ENCODE results near the gene PRC1. TPM values are rescaled to one million over a fixed set of nuclear protein-coding genes. Genes with fewer than 3 reads are reported as not detected.

Gene PRC1
- total RNA-seq, 2 experiments from 2014 or later, result 151 to 158 TPM

- DNase-seq, result no peak
- Mint-ChIP-seq H3K4me1 (ENCODE audit: low read depth) (peaks cover 13% of the 10 kb centered on the region), H3K9me3 (no peaks in the 10 kb centered on the region), H3K4me3 (no peak overlapping the region), H3K27me3 (no peaks in the 10 kb centered on the region), H3K36me3 (peaks cover 64% of the 10 kb centered on the region), H3K27ac (no peak overlapping the region)
- intact Hi-C loops (cut with micrococcal nuclease), result no loop called here
- ChIA-PET POLR2A (no interaction called here), CTCF (interaction anchor here (0.8 to 1.0 kb wide), 2 partner anchors 13 to 14 kb away, joined by 3 to 4 read pairs; partner anchors contain the start of gene HDDC3)
Observed at GRCh38 chr15:90918034-90918788, 76.1 kb downstream of the PRC1 start.

- CTCF ChIA-PET, result interaction anchor here (1.0 to 1.3 kb wide), 2 partner anchors 14 to 15 kb away, joined by 3 to 4 read pairs; partner anchors contain the start of genes HDDC3 and MAN2A2
- intact Hi-C loops (cut with micrococcal nuclease), result no loop called here
- POLR2A ChIA-PET, result no interaction called here
- Mint-ChIP-seq H3K9me3 (no peaks in the 10 kb centered on the region), H3K36me3 (peaks cover 69% of the 10 kb centered on the region), H3K4me3 (no peak overlapping the region), H3K27ac (no peak overlapping the region), H3K27me3 (no peaks in the 10 kb centered on the region), H3K4me1 (ENCODE audit: low read depth) (peaks cover 7% of the 10 kb centered on the region)
- no peak for DNase-seq
Observed at GRCh38 chr15:90917569-90917968, 76.8 kb downstream of the PRC1 start.

- no peaks in the 10 kb centered on the region for H3K27me3 Mint-ChIP-seq
Observed at GRCh38 chr15:90916461-90916860, 77.9 kb downstream of the PRC1 start.

More at GRCh38 chr15:90916461-90916860, 77.9 kb downstream of the PRC1 start:
- no peaks in the 10 kb centered on the region for H3K4me1 Mint-ChIP-seq (ENCODE audit: low read depth)
- DNase-seq, result no peak
- H3K27ac Mint-ChIP-seq, result no peak overlapping the region
- no peak overlapping the region for H3K4me3 Mint-ChIP-seq
- H3K36me3 Mint-ChIP-seq, result peaks cover 65% of the 10 kb centered on the region
- intact Hi-C loops (cut with micrococcal nuclease), result no loop called here
- ChIA-PET CTCF (interaction anchor here (1.3 kb wide), 1 partner anchor 14 kb away, joined by 3 read pairs; the partner anchor contains the start of gene MAN2A2), POLR2A (no interaction called here)
- no peaks in the 10 kb centered on the region for H3K9me3 Mint-ChIP-seq

Other genes with a start within 250 kb of the PRC1 start
- 100 to 1,000 TPM; 576 to 590 TPM for gene FURIN, start 125.9 kb downstream of the PRC1 start, total RNA-seq
- gene FES, start 110.0 kb downstream of the PRC1 start, total RNA-seq, result 10 to 100 TPM; 18.0 to 21.1 TPM
- 10 to 100 TPM; 98.1 to 99.2 TPM for gene MAN2A2, start 91.2 kb downstream of the PRC1 start, total RNA-seq
- 10 to 100 TPM; 45.0 to 45.8 TPM for gene HDDC3, start 62.0 kb downstream of the PRC1 start, total RNA-seq
- 10 to 100 TPM; 71.1 to 74.3 TPM for gene UNC45A, start 59.2 kb downstream of the PRC1 start, total RNA-seq
- gene RCCD1, start 39.7 kb downstream of the PRC1 start, total RNA-seq, result 10 to 100 TPM; 39.9 to 41.4 TPM
- 10 to 100 TPM; 26.4 to 26.5 TPM for gene VPS33B, start 28.1 kb upstream of the PRC1 start, total RNA-seq
- gene SV2B, start 105.7 kb upstream of the PRC1 start, total RNA-seq, result under 1 TPM; 0.02 to 0.05 TPM